ENCODE results near the gene EDN2.

Gene EDN2

DNA sequence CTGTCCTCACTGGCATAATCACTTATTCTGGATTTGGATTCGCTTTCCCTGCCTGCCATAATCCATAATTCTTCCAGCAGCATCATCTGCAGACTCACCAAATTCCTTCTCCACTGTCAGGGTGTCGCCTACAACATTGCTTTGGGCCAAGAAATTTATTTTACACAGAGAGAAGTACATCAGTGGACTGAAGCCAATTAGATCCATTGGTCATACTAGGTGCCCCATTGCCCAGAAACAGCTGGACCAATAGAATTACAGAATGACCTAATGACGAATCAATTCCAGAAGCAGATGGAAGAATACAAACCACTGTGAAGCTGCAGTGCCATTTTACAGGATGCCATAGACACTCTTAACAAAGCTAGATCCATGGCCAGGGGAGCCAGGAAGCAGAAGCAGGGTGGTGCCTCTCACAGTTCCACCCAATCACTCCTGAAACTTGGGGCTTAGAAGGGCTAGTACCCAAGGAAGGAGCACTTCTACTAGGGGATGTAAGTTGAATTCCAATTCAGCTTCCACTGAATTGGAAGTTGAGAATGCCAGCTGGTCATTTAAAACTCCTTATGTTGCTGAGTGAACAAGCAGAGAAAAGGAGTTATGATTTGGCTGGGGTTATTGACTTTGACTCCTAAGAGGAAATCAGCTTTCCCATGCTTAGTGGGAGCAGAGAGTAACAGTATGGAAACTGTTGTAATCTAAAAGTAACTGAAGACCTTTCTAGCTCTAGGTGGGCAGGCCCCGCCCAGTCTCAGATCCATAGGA lies 44.0 kb downstream of the EDN2 start:
- ATAC-seq: no peak
- no peak for TF ChIP-seq TSHZ2 (CRISPR knock-in tag; IDR thresholded peaks at IDR 0.05)
- TF ChIP-seq GLIS3 (CRISPR knock-in tag; IDR thresholded peaks at IDR 0.05): no peak
- TF ChIP-seq CSRNP3 (CRISPR knock-in tag; IDR thresholded peaks at IDR 0.05): no peak
- TF ChIP-seq, protein P1, sequence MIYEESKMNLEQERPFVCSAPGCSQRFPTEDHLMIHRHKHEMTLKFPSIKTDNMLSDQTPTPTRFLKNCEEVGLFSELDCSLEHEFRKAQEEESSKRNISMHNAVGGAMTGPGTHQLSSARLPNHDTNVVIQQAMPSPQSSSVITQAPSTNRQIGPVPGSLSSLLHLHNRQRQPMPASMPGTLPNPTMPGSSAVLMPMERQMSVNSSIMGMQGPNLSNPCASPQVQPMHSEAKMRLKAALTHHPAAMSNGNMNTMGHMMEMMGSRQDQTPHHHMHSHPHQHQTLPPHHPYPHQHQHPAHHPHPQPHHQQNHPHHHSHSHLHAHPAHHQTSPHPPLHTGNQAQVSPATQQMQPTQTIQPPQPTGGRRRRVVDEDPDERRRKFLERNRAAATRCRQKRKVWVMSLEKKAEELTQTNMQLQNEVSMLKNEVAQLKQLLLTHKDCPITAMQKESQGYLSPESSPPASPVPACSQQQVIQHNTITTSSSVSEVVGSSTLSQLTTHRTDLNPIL (CRISPR knock-in tag; IDR thresholded peaks at IDR 0.05; ENCODE audit: low read depth): no peak
- no peak for TF ChIP-seq RARB (CRISPR knock-in tag; IDR thresholded peaks at IDR 0.05)
- no peak for TF ChIP-seq TCF4 (CRISPR knock-in tag; IDR thresholded peaks at IDR 0.05; ENCODE audit: borderline replicate concordance)
- TF ChIP-seq ZFP3 (CRISPR knock-in tag; IDR thresholded peaks at IDR 0.05): no peak
- no peak for TF ChIP-seq BACH2 (CRISPR knock-in tag; IDR thresholded peaks at IDR 0.05; ENCODE audit: borderline replicate concordance)
- TF ChIP-seq, protein P2, sequence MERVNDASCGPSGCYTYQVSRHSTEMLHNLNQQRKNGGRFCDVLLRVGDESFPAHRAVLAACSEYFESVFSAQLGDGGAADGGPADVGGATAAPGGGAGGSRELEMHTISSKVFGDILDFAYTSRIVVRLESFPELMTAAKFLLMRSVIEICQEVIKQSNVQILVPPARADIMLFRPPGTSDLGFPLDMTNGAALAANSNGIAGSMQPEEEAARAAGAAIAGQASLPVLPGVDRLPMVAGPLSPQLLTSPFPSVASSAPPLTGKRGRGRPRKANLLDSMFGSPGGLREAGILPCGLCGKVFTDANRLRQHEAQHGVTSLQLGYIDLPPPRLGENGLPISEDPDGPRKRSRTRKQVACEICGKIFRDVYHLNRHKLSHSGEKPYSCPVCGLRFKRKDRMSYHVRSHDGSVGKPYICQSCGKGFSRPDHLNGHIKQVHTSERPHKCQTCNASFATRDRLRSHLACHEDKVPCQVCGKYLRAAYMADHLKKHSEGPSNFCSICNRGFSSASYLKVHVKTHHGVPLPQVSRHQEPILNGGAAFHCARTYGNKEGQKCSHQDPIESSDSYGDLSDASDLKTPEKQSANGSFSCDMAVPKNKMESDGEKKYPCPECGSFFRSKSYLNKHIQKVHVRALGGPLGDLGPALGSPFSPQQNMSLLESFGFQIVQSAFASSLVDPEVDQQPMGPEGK (CRISPR knock-in tag; IDR thresholded peaks at IDR 0.05; ENCODE audit: borderline replicate concordance): no peak
- no peak for TF ChIP-seq ZC3H10 (CRISPR knock-in tag; IDR thresholded peaks at IDR 0.05)
- no peak for TF ChIP-seq ZNF565 (CRISPR knock-in tag; conservative IDR thresholded peaks at IDR 0.05; ENCODE audit: low read depth)
- TF ChIP-seq, protein P3, sequence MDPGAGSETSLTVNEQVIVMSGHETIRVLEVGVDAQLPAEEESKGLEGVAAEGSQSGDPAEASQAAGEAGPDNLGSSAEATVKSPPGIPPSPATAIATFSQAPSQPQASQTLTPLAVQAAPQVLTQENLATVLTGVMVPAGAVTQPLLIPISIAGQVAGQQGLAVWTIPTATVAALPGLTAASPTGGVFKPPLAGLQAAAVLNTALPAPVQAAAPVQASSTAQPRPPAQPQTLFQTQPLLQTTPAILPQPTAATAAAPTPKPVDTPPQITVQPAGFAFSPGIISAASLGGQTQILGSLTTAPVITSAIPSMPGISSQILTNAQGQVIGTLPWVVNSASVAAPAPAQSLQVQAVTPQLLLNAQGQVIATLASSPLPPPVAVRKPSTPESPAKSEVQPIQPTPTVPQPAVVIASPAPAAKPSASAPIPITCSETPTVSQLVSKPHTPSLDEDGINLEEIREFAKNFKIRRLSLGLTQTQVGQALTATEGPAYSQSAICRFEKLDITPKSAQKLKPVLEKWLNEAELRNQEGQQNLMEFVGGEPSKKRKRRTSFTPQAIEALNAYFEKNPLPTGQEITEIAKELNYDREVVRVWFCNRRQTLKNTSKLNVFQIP (CRISPR knock-in tag; IDR thresholded peaks at IDR 0.05; ENCODE audit: borderline replicate concordance, low read depth): no peak
- no peak for TF ChIP-seq ZNF70 (CRISPR knock-in tag; IDR thresholded peaks at IDR 0.05)

GRCh38 chr1:41439234-41439633 lies 45.2 kb downstream of the EDN2 start:
- ATAC-seq: no peak
- TF ChIP-seq, protein P1 (CRISPR knock-in tag; IDR thresholded peaks at IDR 0.05; ENCODE audit: low read depth): no peak
- TF ChIP-seq ZFP30 (CRISPR knock-in tag; IDR thresholded peaks at IDR 0.05): no peak
- TF ChIP-seq TOX (CRISPR knock-in tag; IDR thresholded peaks at IDR 0.05; ENCODE audit: borderline replicate concordance): no peak
- TF ChIP-seq, protein P2 (CRISPR knock-in tag; IDR thresholded peaks at IDR 0.05; ENCODE audit: borderline replicate concordance): no peak
- TF ChIP-seq ARNTL (CRISPR knock-in tag; IDR thresholded peaks at IDR 0.05; ENCODE audit: borderline replicate concordance, low read depth): no peak
- TF ChIP-seq OSR1 (CRISPR knock-in tag; IDR thresholded peaks at IDR 0.05): no peak
- TF ChIP-seq ZFP3 (CRISPR knock-in tag; IDR thresholded peaks at IDR 0.05): no peak
- no peak for TF ChIP-seq ISL1 (CRISPR knock-in tag; IDR thresholded peaks at IDR 0.05)
- no peak for TF ChIP-seq TSHZ2 (CRISPR knock-in tag; IDR thresholded peaks at IDR 0.05)
- no peak for TF ChIP-seq RARB (CRISPR knock-in tag; IDR thresholded peaks at IDR 0.05)
- no peak for TF ChIP-seq ZNF70 (CRISPR knock-in tag; IDR thresholded peaks at IDR 0.05)
- no peak for TF ChIP-seq CSDC2 (CRISPR knock-in tag; IDR thresholded peaks at IDR 0.05)

Data from SK-N-SH treated with all-trans-retinoic acid at 6 μM for 48 hours (cell line).